Measurements from ENCODE around the gene EHHADH. TPM values are rescaled to one million over a fixed set of nuclear protein-coding genes. Genes with fewer than 3 reads are reported as not detected.

The EHHADH gene
- polyA plus RNA-seq, 2 of the 4 experiments (the other 2 are of a cell fraction): 5.4 to 7.7 TPM

GRCh38 chr3:185290266-185290665 is 36.4 kb upstream of the EHHADH start (continued):
- no peak for TF ChIP-seq MYC (IDR thresholded peaks at IDR 0.05; ENCODE audit: borderline replicate concordance, low read length)
- no peak for TF ChIP-seq ZSCAN20 (CRISPR knock-in tag; IDR thresholded peaks at IDR 0.05)

- ChIA-PET CTCF (no interaction called here), POLR2A (interaction anchor here (1.7 kb wide), 1 partner anchor 303 kb away, joined by 4 read pairs; the partner anchor contains the start of gene SENP2)
Observed at GRCh38 chr3:185283374-185283935, 29.6 kb upstream of the EHHADH start.

GRCh38 chr3:185282696-185283373 is 29.0 kb upstream of the EHHADH start:
- Histone ChIP-seq H3K4me3 (peak overlapping the region; percentile 59), H3K9me3 (no peaks in the 10 kb centered on the region), H3K4me1 (0 out of 3 replicates have a peak, but pooled peaks cover 5% of the 10 kb centered on the region), H3K27ac (peak overlapping the region; percentile 67 to 86), H3K4me2 (peak overlapping the region; percentile 93)
- DNase-seq (ENCODE audit: low read depth in 1 of 2, low spot score in 1 of 2) (peak; percentile 87 to 94), FAIRE-seq (no peak), ATAC-seq (peak; percentile 99 to 100)
- TF ChIP-seq JUN (IDR thresholded peaks at IDR 0.05): peak in 1 of 2 experiments; percentile 47; a peak in 1 of 5 replicates
- TF ChIP-seq MAZ (IDR thresholded peaks at IDR 0.05; ENCODE audit: borderline replicate concordance, low read depth, low read length): no peak
- peak; percentile 58 for TF ChIP-seq POLR2A (IDR thresholded peaks at IDR 0.05; ENCODE audit: low read length)
- peak; percentile 63; the same call in 1 of the 2 replicates for TF ChIP-seq MAX (IDR thresholded peaks at IDR 0.05)
- no peak for TF ChIP-seq FOSL2 (IDR thresholded peaks at IDR 0.05)
- peak; percentile 33; the same call in 1 of the 2 replicates for TF ChIP-seq FOSL2 (CRISPR knock-in tag; IDR thresholded peaks at IDR 0.05)
- peak; percentile 46 for TF ChIP-seq PHF8 (IDR thresholded peaks at IDR 0.05; ENCODE audit: borderline replicate concordance, low read depth)
- TF ChIP-seq EP300 (IDR thresholded peaks at IDR 0.05): no peak
- CTCF ChIA-PET: no interaction called here
- POLR2A ChIA-PET: interaction anchor here (1.7 kb wide), 1 partner anchor 303 kb away, joined by 4 read pairs; the partner anchor contains the start of gene SENP2
- WGBS (ENCODE audit: missing lambda C conversion rate): 2% methylated on average over 25 of the region's 41 CpGs

More at GRCh38 chr3:185283374-185283935, 29.6 kb upstream of the EHHADH start:
- TF ChIP-seq CHD2 (IDR thresholded peaks at IDR 0.05; ENCODE audit: low read length, partially characterized antibody) (no peak), ZC3H11A (IDR thresholded peaks at IDR 0.05) (no peak), PHF8 (IDR thresholded peaks at IDR 0.05; ENCODE audit: borderline replicate concordance, low read depth) (no peak), EP300 (IDR thresholded peaks at IDR 0.05) (no peak), HOXB5 (CRISPR knock-in tag; IDR thresholded peaks at IDR 0.05) (no peak), MAX (IDR thresholded peaks at IDR 0.05) (no peak), FOSL2 (IDR thresholded peaks at IDR 0.05) (no peak), FOSL2 (CRISPR knock-in tag; IDR thresholded peaks at IDR 0.05) (peak; percentile 47; the same call in 1 of the 2 replicates), ZSCAN20 (CRISPR knock-in tag; IDR thresholded peaks at IDR 0.05) (no peak), POLR2A (IDR thresholded peaks at IDR 0.05; ENCODE audit: low read length) (no peak)
- Histone ChIP-seq H3K4me1 (0 out of 3 replicates have a peak, but pooled peaks cover 5% of the 10 kb centered on the region), H3K9me3 (no peaks in the 10 kb centered on the region), H3K4me3 (peak overlapping the region; percentile 59), H3K4me2 (peak overlapping the region; percentile 93), H3K27ac (peak overlapping the region; percentile 67 to 86)
- DNase-seq (ENCODE audit: low read depth in 1 of 2, low spot score in 1 of 2): peak; percentile 9 to 24
- 14% methylated on average over 8 of the region's 9 CpGs for WGBS (ENCODE audit: missing lambda C conversion rate)
- no peak for FAIRE-seq
- ATAC-seq: peak in 1 of 2 experiments; percentile 14; a peak in 2 of 6 replicates

GRCh38 chr3:185280572-185281365 is 26.9 kb upstream of the EHHADH start:
- ATAC-seq: peak in 1 of 2 experiments; percentile 60; a peak in 3 of 6 replicates
- Histone ChIP-seq H3K9me3 (no peaks in the 10 kb centered on the region), H3K4me2 (peak overlapping the region; percentile 37; the same call in 2 of the 3 replicates), H3K4me1 (0 out of 3 replicates have a peak, but pooled peaks cover 5% of the 10 kb centered on the region), H3K27ac (no peak overlapping the region), H3K4me3 (no peak overlapping the region)
- TF ChIP-seq RAD21 (conservative IDR thresholded peaks at IDR 0.05 in 1 of 2, IDR thresholded peaks at IDR 0.05 in 1 of 2) (0 out of 5 replicates have a peak, but pooled peaks of 1 of the 2 experiments have one; percentile 26), SREBF2 (IDR thresholded peaks at IDR 0.05) (no peak), CTCF (IDR thresholded peaks at IDR 0.05) (peak; percentile 60), SMC3 (IDR thresholded peaks at IDR 0.05) (peak; percentile 19; the same call in 1 of the 3 replicates)
- peak; percentile 56 to 73 for DNase-seq (ENCODE audit: low read depth in 1 of 2, low spot score in 1 of 2)
- CTCF ChIA-PET: interaction anchor here (0.6 to 1.2 kb wide), 4 partner anchors 10 to 596 kb away, joined by 3 to 5 read pairs (median 3); no protein-coding TSS in a partner anchor
- 41% methylated on average over 4 of the region's 4 CpGs for WGBS (ENCODE audit: missing lambda C conversion rate)
- FAIRE-seq: no peak
- POLR2A ChIA-PET: no interaction called here
